ENCODE data around the gene APOBEC3H.

Gene APOBEC3H

GRCh38 chr22:39114112-39114511 lies 17.1 kb downstream of the APOBEC3H start:
- FAIRE-seq, result no peak

GRCh38 chr22:39115570-39115969 lies 18.5 kb downstream of the APOBEC3H start:
- no peak for FAIRE-seq

- no peak for FAIRE-seq
Measured at GRCh38 chr22:39115977-39116621, 19.1 kb downstream of the APOBEC3H start.

- FAIRE-seq, result peak; percentile 55
Measured at GRCh38 chr22:39117585-39118191, 20.6 kb downstream of the APOBEC3H start.

- FAIRE-seq, result no peak
Measured at GRCh38 chr22:39120983-39121382, 23.9 kb downstream of the APOBEC3H start.

GRCh38 chr22:39122772-39123470 lies 25.9 kb downstream of the APOBEC3H start:
- no peak for FAIRE-seq

- FAIRE-seq, result no peak
Measured at GRCh38 chr22:39123751-39124581, 26.9 kb downstream of the APOBEC3H start.

GRCh38 chr22:39125622-39126021 lies 28.6 kb downstream of the APOBEC3H start:
- no peak for FAIRE-seq

GRCh38 chr22:39128508-39128907 lies 31.5 kb downstream of the APOBEC3H start:
- no peak for FAIRE-seq

- no peak for FAIRE-seq
Measured at GRCh38 chr22:39129081-39129480, 32.0 kb downstream of the APOBEC3H start.

- FAIRE-seq, result no peak
Measured at GRCh38 chr22:39129746-39130145, 32.7 kb downstream of the APOBEC3H start.

- no peak for FAIRE-seq
Measured at GRCh38 chr22:39130152-39130704, 33.2 kb downstream of the APOBEC3H start.

GRCh38 chr22:39130892-39131855 lies 34.1 kb downstream of the APOBEC3H start:
- FAIRE-seq, result no peak

- no peak for FAIRE-seq
Measured at GRCh38 chr22:39132281-39132680, 35.2 kb downstream of the APOBEC3H start.

GRCh38 chr22:39132871-39133524 lies 36.0 kb downstream of the APOBEC3H start:
- FAIRE-seq, result no peak

GRCh38 chr22:39133871-39134270 lies 36.8 kb downstream of the APOBEC3H start:
- FAIRE-seq, result no peak

- FAIRE-seq, result no peak
Measured at GRCh38 chr22:39134366-39135091, 37.5 kb downstream of the APOBEC3H start.

GRCh38 chr22:39135092-39135896 lies 38.2 kb downstream of the APOBEC3H start:
- no peak for FAIRE-seq

GRCh38 chr22:39136317-39136716 lies 39.3 kb downstream of the APOBEC3H start:
- FAIRE-seq, result no peak

Measured in islet of Langerhans (tissue), 1 donor.